NK-92 (cell line): ENCODE measurements around the gene WDR27.

Experiments used
- DNase-seq: peaks from one replicate; lab custom pipeline; 2025; ENCODE audit not compliant: unreplicated experiment; lab: John Stamatoyannopoulos, UW

The WDR27 gene

DNA sequence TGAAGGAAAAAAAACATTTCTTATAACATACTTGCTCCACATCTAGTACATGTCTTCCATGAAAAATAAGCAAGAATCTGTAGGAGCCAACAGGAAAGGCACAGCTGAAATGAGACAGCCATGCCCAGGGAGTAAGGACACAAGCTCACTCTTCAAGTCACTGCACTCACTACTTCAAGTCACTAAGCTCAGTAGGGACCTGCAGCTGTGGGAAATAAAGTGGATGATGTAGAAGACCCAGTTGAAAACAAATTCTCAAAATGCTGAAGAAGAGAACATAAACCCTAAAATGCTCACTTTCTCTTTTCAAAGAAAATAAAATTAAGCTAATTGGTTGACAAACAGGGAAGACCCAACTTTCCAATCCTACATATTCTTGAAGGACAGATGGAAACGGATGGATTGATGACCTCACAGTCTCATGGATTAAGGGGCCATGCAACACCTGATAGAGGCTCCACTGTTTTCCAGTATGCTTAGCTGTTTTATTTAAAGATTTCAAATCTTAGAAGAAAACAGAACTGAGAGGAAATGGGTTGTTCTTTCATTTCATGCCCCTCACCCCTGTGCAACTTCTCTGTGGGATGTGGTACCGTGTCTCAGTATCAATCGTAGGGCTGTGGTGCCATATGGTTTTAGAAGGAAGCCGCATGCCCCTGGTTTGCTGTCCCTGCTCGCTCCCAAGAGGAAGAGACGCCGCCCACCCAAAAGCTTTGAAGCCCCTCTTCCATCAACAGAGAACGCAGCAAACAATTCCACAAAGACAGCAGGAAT, 133.3 kb downstream of the WDR27 start:
- no peak for DNase-seq

DNA sequence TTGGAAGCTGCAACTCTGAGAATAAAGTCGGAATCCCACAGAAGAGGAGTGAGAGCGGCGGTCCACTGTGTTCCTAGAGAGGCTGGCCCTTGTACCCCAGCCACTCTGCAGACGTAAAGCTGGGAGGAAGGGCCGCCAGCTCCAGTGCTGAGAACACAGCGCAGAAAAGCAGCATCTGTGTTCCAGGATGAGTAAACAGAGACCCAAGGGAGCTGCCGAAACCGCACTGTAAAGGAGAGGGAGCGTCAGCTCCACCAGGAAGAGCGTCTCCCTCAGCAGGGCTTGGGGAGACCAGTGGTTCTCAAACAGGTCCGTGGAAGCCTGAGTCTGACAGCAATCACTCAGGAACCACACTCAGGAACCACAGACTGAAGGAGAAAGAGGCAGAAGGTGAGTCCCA, 134.0 kb downstream of the WDR27 start:
- no peak for DNase-seq

DNA sequence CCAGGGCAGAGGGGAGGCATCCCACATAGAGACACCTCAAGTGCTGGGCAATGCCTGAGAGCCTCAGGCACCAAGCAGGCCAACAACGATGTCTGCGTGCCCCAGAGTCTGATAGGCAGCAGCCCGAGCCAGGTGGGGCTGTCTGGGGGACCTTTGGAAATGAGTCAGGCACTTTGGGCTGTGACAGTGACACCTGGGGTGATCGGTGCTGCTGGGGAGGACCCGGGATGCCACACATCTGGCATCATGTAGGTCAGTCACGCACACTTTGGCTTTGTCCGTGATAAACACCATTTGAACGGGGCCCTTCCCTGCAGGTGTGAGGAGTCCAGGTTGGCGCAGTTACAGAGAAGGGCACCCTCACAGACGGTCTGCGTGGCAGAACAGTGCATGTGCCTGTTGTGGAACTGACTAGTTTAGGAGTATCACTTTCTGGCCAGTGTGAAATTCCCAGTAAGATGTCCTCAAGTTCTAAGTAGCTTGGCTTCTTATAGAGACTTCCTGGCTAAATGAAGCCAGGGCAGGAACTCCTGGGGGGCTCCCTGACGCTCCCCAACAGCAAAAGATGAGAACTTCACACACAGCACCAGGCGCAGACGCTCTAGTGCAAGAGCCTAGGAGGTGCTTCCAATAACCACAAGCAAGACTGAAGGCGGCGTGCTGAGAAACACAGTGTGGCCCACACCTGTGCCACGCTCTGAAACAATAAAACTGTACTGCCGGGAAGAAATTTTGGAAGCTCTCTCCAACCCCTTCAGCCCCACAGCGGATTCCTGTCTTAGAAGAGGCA, 134.7 kb downstream of the WDR27 start:
- DNase-seq: no peak

DNA sequence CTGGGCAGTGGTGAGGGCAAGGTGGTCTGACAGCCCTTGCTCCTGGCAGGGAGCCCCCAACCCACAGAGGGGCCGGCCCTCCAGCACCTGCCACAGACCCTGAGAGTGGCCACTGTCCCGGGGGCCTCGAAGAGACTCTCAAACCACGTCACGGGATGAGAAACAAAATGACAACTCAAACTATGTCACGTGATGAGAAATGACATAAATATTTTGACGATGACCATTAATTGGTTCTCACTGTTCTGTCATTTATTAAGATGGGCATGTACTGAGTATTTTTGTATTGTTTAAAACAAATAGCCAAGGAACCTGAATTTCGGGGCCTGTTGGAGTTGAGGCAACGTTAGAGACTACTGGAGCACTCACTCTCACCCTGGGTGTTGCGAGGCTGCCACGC, 135.5 kb downstream of the WDR27 start:
- DNase-seq: no peak

DNA sequence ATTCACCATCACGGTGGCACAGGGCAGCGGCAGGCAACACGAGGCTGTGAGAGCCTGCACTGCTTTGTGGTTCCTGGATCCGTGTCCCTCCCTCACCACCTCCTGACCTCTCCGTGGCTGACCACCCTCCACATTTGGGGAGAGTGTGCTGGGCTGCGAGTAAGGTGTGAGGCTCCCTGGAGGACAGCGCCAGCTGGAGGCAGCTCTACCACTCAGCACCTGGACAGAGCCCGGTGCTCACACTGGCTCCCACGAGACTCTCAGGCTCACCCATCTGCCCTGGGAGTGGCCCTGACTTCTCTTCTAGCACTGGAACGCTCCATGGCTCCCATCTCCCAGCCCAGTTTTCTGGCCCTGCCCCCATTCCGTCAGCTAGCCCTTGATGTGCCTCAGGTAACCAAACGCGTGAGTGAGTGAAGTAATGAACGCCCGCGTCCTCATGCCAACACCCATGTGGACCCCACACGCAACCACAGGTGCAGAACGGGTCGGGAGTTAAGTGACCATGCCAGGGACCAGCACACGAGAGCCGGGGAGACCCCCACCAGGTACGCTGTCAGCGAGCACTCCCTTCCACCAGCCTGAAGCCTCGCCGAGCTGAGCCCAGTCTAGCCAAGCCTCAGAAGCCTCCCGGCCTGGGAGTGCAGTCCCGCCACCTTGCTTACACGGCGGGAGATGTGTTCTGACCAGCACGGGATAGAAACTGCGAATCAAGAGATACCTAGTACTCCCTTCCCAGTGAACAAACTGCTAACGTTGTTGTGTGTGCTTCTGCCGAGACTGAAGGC, 137.2 kb downstream of the WDR27 start:
- DNase-seq: no peak

DNA sequence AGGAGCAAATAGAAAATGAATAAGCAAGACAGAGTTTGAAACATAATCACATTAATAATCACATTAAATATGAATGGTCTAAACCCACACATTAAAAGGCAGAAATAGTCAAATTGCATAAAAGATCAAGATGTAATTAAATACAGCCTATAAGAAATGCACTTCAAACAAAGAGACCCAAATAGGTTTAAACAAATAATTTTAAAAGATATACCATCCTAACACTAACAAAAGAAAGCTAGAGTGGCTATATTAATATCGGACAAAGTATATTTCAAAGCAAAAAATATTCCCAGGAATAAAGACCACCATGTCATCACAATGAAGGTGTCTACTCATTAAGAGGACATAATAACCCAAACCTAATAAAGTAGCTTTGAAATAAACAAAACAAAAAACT, 140.2 kb downstream of the WDR27 start:
- no peak for DNase-seq

DNA sequence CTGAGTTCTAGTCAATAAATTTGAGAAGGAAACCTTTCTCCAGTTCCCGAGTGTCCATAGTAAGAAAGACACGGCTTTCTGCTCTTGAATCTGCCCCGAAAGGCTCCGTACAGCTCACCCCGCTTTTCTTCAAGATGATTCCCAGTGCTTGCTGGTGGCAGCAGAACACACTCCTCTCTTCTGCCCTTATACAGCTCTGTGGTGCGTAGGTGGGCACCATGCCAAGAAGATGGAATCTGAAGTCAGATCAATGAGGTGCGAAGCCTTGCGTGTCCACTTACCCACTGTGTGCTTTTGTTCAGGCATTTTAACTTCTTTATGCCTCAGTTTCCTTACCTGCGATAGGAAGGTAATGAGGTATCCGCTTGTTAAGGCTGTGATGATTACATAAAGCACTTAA, 142.2 kb downstream of the WDR27 start:
- DNase-seq: no peak

DNA sequence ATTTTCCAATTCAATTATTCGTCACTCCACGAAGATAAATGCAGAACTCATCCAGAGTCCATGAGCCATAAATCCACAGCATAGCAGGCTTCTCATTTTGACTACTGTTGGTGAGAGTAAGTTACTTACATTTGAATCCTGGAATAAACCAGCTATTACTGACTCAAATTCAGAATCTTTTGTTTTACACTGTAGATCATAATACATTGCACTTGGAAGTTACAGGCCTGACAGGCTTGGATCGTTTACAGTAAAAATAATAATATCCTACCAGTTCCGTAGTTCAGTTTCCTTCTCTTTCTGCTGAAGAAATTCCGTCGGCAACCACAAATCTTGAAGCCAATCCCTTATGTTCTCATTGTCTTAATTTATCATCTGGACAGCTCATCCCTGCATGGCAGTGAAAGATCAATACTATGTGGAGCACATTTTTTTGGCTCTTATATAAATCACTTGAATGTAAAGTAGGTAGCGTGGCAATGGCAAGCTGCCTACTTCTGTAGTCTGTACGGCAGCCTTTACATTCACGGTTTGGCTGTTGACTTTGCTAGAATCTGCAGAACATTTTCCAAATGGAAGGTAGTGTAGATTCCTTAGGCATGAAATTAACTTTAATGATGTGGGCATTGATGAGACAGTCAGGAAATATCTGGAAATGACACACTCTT, 142.9 kb downstream of the WDR27 start:
- DNase-seq: no peak

DNA sequence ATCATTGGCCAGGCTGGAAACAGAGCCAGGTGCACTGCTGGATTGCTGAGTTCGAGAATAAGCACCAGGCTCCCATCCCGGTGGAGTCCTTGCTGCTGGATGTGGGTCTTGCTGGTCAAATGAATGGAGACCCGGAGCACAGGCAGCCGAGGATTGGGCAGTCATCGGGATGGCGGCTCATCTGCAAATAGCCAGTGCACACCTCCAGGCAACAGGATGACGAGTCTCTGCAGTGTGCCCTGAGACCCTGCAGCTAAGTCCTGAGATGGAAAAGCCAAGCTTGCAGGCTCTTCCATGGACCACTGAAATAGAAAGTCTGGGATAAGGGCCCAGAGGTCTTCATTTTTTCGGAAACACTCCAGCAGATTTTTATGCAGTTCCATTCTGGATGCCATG, 143.5 kb downstream of the WDR27 start:
- DNase-seq: no peak

DNA sequence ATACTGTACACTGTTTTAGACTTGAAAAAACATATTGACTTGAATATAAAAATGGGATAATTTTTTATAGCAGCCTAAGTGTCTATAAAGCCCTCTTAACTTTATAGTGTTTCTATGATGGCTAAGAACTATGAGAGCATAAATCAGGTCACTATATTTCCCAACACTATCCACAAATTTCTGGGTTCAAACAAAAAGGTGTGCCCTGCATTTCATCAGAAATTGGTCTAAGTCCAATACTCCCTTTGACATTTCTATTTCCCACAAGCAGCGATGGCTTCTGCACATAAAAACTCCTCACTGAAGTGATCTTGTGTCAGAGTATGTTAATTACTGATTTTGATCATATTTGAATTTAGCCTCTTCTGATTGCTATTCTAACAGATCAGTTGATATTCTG, 143.9 kb downstream of the WDR27 start:
- no peak for DNase-seq

DNA sequence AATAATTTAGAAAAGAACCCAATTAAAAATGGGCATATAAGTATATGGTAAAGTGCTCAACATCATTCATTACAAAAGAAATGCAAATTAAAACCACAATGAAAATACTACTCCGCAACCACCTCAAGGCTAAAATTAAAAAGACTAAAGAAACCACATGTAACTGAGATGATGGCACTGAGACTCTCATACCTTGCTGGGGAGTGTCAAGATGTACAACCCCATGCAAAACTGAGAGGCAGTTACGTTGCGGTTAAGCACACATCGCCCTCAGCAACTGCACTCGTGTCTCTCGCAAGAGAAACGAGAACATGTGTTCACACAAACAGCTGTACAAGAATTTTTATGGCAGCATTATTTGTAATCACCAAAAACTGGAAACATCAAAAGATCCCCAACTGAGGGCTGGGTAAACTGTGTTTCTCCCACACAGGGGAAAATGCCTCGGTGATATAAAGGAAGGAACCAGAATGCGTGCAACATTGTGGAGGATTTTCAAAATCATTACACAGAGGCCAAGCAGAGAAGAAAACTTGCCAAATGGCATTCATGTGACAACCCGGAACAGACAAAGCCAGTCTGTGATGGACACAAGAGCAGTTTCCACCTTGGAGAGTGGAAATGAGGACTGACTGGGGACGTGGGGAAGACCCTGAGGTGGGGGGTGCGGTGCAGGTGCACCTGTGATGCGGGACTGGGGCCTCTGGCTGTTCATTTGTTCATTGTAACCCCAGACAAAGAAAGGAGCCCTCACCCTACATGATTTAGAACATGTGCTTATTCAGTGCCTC, 144.9 kb downstream of the WDR27 start:
- no peak for DNase-seq

DNA sequence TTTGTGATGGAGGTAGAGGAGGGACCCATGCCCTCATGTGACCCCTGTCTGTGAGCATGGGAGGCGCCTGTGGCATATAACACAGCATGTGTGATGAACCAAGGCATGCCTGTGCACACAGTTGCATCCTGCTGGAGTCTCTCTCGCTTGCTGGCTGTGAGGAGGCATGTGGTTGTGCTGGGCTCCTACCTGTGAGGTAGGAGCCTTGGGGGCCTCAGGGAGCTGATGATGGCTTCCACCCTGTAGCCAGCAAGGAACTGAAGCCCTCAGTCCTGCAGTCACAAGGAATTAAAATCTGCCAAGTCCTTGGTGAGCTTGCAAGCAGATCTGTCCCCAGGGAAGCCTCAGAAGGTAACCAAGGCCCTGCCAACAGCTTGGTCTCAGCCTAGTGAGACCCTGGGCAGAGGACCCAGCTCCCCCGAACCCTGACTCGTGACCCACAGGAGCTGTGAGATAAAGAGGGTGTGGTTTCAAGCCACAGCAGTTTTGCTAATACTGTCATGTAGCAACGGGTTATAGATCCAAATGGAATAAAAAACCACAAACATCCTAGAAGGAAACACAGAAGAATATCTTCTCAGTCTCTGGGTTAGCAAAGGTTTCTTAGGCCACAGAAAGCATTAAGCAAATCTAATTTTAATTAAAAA, 145.7 kb downstream of the WDR27 start:
- DNase-seq: no peak

DNA sequence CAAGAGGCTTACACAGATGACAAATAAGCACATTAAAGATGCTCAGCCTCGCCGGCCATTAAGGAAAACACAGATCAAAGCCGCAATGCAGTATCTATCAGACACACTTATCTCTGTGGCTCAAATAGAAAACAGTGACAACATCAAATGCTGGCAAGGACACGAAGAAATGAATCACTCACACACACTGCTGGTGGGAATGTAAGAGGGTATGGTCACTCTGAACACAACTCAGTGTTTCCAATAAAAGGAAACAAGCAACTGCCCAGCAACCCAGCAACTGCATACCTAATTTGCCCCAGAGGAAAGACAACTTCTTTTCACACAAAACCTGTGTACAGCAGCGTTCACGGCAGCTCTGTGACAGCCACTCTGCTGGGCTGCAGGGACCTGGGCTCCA, 155.8 kb downstream of the WDR27 start:
- no peak for DNase-seq

DNA sequence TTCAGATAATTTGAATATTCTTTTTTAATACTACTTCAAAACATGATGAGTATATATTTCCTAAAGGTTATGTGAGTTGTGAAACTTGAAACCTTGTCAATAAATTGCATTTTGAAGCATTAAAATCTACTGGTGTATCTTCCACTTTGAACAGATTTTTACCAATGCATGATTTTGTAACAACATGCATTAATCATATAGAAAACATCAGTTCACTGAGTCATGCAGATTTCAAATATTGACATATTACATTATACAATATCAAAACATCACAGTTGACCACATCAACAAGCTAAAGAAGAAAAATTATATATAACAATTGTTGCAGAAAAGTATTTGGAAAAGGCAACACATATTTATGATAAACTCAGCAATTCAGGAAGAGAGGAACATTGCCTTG, 158.1 kb downstream of the WDR27 start:
- DNase-seq: no peak

DNA sequence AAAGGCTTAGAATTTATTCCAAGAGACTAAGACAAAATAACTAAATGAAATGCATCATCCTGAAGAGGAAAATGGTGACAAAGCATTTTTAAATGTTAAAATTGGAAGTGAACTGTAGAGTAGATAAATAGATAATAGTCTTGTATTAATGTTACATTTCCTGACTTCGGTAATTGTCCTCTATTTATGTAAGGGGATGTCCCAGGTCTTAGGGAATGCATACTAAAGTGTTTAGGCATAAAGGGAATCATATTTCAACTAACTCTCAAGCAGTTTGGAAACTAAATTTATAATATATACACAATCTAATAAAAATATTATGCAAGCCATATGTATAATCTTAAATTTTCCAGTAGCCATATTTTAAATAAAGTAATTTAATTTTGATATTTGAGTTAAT, 159.3 kb downstream of the WDR27 start:
- no peak for DNase-seq

DNA sequence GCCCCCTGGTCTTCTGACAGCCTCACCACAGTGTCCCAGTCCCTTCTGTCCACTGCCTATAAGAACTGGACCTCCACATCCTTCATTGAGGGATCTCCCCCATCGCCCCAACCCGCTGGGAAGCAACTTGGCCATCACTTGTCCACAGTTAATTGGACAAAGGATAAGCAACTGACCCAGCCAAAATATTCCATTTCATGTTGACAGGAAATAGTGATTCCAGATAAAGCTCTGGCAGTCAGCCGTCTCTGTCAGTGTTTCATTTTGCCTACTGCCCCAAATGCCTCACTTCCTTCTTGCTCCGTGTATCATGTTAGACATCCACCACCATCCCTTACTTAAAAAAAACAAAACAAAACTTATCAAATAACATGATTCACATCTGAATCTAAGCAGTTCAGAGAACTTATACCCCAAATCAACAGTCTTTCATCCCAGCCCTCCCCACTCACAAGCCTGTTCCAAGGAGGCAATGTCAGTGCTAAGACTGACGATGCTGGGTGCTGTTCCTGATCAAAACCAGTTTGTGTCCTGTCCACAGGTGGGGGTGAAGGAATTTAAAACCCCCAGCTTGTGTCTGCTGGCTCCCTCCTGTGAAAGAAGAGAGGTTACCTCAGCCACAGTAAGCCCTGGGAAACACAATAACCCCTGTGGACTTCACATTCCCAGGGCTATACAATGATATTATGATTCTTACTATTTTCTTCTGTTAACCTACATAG, 162.5 kb downstream of the WDR27 start:
- DNase-seq: no peak

DNA sequence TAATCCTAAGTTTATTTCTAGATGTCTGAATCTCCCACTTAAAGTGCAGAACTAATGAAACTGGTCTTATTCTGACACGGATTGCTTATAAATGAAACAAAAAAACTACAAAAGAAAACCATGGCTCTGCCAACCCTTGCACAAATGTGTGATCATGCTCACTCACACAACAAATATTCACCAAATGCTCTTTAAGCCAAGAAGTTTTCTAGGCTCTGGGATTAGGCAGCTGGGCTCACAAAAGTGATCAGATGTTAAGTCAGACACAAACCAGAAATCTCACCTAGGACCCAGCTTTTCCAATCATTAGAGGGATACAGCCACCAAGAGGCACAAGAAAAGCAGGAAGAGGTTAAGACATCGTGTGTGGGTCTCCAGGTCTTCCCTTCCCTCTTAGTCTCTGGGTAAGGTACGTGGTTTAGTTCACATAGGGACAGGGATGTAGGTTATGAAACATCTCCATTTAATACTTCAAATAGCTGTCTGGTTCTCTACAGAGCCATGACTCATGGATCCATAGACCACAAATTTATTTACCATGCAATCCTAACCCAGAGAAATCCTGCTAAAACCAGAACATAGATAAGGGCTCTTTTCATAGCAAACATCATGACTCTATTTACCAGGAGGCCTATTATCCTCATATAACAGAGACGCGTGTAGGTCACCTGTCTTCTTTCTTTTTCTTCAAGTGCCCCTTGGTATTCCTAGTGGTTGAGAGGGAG, 165.2 kb downstream of the WDR27 start:
- DNase-seq: no peak

DNA sequence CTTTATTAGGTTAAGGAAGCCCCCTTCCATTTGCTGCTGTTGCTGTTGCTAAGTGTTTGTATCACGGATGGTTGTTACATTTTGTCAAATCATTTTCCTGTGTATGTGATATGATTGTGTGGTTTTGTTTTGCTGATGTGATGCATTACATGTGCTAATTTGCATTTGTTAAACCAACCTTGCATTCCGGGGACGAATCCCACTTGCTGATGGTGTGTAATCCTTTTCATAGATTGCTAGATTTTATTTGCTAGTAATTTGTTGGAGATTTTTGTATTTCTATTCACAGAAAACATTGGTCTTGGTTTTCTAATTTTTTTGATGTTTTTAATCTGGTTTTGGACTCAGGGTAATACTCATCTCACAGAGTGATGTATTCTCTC, 167.8 kb downstream of the WDR27 start:
- no peak for DNase-seq
